ENCODE results near the gene PUM1.

The PUM1 gene

DNA sequence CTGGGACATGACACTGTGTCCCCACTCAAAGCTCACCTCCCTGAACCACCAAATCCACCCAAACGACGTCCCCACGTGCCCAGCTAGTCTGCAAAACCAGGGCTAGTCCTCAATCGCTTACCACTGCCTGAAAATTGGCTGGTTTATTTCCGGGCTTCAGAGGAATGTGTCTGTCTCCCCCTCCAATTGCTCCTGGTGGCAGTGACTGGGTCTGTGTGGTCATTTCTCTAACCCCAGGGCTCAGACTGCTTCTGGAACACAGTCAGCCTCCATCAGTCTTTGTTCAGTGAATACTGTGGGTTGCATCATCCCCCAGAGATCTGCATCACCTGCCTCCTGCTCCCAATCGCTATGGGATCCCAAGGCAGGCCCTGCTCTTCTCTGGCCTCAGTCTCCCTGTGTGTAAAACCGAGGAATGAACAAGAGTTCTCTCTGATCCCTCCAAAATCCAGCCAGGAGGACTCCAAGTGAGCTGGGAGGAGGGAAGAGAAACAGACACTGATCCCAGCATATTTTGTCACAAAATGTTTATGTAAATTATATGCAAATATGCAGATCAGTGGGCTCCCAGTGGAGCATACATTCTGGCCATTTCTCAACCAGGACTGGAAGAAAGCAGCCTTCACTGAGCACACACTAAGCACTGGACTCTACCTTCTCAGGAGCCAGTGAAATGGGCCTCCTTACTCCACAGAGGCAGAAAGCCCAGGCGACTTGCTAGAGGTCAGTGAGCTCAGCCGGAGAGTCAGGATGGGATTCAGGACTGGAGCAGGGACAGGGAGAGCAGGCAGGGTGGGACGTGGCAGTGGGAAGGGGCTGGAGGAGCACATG lies 177.8 kb downstream of the PUM1 start:
- no peak for DNase-seq

DNA sequence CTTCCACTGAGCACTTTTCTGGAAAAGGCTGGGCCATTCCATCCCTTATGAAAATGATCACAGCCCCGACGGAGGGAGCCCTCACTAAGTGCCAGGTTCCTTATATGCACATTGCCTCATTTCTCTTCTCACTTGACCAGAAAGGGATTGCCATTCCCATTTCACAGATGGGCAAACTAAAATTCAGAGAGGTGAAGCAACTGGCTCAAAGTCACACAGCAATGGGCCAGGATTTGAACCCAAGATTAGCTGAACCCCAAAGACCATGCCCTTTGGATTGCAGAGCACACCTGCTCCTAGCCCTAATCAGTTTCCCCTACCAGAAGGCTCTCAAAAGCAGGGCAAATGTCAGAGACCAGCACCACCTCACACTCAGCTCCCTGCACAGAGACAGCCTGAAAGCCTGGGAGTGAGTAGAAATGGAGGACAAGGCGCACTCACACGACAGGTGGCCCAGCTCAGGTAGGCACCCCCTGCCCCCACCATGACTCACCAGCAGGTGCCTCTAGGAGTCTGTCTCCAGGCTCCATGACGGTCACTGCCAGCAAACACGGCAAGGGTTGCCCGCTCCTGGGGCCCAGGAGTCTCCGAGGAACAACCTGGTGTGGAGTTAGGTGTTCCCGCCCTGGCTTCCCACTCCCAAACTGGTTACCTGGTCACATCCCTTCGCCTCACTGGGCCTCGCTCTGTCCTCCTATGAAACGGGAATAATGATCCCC lies 178.6 kb downstream of the PUM1 start:
- no peak for DNase-seq

DNA sequence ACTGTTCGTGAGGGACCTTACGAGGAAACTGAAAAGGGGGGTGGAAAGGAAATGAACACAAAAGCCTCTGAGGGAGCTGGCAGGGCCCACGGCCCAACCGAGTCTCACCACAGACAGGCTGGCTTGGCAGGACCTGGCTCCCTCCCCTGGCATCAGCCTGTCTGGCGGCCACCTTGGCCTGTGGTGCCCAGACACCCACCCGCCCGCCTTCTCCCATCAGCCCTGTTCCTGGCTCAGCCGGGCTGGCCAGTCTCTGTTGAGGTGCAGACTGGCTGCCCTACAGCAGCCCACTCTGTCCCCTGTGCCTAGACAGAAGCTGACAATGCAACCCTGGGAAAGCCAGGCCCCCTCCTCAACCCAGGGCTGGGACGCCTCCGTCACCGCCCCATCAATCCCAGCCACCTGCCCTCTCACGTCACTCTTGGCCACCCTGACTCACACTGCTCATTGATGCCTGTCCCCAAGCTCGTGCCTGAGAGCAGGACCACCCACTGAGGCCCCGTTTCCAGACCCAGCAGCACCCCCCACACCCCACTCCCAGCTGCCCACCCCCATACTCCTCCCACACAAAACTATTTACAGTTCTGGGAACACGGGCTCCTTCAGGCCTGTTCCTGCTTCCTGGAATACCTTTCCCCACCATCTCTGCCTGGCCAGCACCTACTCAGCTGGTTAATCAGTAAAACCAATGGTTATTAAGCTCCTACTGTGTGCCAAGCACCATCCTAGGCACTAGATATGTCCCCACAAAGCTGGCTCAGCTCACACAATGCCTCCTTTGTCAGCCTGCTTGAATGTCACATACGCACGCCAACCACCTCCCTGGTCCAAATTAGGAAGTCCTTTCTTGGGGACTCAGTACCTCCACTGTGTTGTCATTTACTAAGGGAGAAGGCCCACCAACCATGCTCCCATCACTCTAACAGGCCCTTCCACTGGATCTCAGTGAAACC lies 179.7 kb downstream of the PUM1 start:
- no peak for DNase-seq

DNA sequence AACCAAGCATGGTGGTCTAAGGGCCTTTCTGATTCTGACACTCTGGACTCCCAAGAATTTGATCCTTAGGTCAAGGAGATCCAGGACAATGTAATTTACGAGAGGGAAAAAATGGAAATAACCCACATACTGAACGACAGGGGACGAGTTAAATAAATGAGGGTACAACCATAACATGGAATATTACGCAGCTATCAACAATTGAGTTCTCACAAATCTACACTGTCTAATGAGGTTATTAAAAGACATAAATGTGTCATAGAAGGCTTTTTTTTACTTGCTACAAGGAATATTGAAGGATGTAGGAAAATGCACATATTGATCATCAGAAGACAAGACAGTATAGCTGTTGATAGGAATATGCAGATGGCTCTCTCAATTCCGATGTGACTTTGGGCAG lies 180.8 kb downstream of the PUM1 start:
- DNase-seq: no peak

DNA sequence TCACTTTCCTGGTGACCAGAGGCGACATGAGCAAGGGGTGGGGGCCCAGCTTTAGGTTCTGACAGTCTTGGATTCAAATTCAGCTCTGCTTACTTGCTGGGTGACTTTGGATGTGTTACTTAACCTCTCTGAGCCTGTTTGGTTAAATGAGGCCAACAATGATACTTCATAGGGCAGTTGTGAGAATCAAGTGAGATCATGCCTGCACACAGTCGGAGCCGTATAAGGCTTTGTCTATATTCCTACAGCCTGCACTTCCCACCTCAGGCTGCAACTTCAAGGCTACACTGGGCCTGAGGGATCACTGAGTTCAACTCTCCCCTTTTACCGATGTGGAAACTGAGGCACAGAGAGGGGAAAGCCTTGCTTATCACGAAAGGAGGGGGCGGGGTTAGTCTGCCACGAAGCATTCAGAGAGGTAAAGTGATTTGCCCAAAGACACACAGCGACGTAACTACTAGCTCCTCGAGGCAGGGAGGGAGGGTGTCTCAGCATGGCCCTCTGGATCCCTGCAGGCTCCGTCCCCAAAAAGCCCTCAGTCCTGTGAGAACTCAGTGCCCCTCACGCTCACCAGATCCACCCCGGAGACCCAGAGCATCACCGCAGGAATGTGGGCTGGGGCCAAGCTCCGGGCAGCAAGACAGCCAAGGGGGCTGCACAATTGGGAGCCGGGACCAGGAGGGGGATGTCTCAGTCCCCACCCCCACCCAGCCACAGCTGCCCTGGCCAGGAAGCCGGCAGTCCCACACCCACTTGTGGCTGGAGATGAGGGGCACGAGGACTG lies 181.9 kb downstream of the PUM1 start:
- DNase-seq: no peak

DNA sequence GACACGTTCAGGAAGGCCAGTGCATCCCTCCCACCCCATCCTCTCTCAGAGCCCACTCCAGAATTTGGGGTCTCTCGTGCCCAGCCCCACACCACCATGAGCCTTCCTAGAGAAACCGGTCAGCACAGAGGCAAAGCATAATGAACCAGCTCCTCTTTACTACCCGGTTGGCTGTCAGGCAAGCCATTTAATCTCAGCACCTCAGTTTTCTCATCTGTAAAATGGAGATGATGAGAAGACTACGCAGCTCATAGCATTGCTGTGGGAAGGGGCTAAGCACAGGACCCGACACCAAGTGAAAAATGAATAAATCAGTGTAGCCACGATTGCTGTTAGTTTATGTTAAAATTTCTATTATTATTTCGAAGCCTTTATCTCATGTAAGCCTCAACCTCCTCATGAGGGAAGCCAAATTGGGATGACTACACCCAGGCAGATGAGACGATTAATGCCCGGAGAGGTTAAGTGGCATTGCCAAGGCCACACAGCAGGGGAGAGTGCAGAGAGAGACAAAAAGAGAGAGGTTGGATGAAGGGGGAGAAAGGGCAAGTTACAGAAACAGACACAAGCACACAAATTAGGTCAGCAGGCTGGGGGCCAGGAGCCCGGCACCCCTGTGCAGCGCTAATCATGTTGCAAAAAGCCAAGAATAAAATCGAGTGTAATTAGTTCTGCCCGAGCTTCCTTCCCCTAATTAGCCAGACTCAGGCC lies 182.7 kb downstream of the PUM1 start:
- DNase-seq: no peak

All from SHP77 treated with DMSO at 0.1 percent for 48 hours (cell line).